Keratinocyte (primary cell): ENCODE data around the gene CARMIL1. TPM values are rescaled to one million over a fixed set of nuclear protein-coding genes. Genes with fewer than 3 reads are reported as not detected.

ENCODE experiments used
- DNase-seq: peaks from one replicate; pipeline ENCODE4 v3.0.0-alpha.2; 2011; ENCODE audit warnings: low read depth, missing footprints, low spot score
- FAIRE-seq: peaks from 2 replicates; lab custom pipeline; 2011; peaks lifted over from hg19 to GRCh38; lab: Jason Lieb, UNC
- H2AFZ ChIP-seq: 2 replicates; pipeline ENCODE4 v1.6.0; 2012; ENCODE audit warnings: low read length, control low read depth, inconsistent platforms; ENCODE audit not compliant: control insufficient read depth
- H3K27ac ChIP-seq: 2 replicates; pipeline ENCODE4 v1.5.1; 2011; ENCODE audit warnings: low read length; ENCODE audit not compliant: control insufficient read depth, insufficient read depth
- H3K27me3 ChIP-seq: 3 replicates; pipeline ENCODE4 v1.6.0; 2011; ENCODE audit warnings: low read length; ENCODE audit not compliant: control insufficient read depth, insufficient read depth; ENCODE audit errors: extremely low read depth
- H3K36me3 ChIP-seq, 2 experiments: 2 replicates in 1 of 2; 3 replicates in 1 of 2; pipeline ENCODE4 v1.5.1; 2011; ENCODE audit warnings: low read length in 2 of 2, mild to moderate bottlenecking in 1 of 2; ENCODE audit not compliant: control insufficient read depth in 2 of 2, insufficient read depth in 2 of 2; ENCODE audit errors: extremely low read depth in 1 of 2
- H3K4me1 ChIP-seq: 3 replicates; pipeline ENCODE4 v1.5.1; 2011; ENCODE audit warnings: low read length; ENCODE audit not compliant: control insufficient read depth, insufficient read depth; ENCODE audit errors: extremely low read depth
- H3K4me2 ChIP-seq: 3 replicates; pipeline ENCODE4 v1.6.0; 2011; ENCODE audit warnings: low read depth, low read length; ENCODE audit not compliant: control insufficient read depth, insufficient read depth; ENCODE audit errors: extremely low read depth
- H3K4me3 ChIP-seq, 3 experiments: fragments of 200-600 bp in 1 of 3; sonication (generic) in 1 of 3; 2 replicates in 2 of 3; 3 replicates in 1 of 3; pipeline ENCODE4 v1.5.1; 2011 to 2016; ENCODE audit warnings: low read length in 3 of 3, mild to moderate bottlenecking in 3 of 3, control low read depth in 2 of 3, inconsistent platforms in 1 of 3, low read depth in 1 of 3, mixed read lengths in 1 of 3, mixed run types in 1 of 3, moderate library complexity in 1 of 3; ENCODE audit not compliant: control insufficient read depth in 2 of 3, insufficient read depth in 2 of 3; ENCODE audit errors: extremely low read depth in 1 of 3
- H3K79me2 ChIP-seq: 2 replicates; pipeline ENCODE4 v1.6.0; 2012; ENCODE audit warnings: low read length; ENCODE audit not compliant: control insufficient read depth, insufficient read depth
- H3K9ac ChIP-seq: 3 replicates; pipeline ENCODE4 v1.6.0; 2011; ENCODE audit warnings: low read length; ENCODE audit not compliant: control insufficient read depth, insufficient read depth; ENCODE audit errors: extremely low read depth
- H3K9me1 ChIP-seq: 3 replicates; pipeline ENCODE4 v1.6.0; 2011; ENCODE audit warnings: low read length; ENCODE audit not compliant: control insufficient read depth, insufficient read depth; ENCODE audit errors: extremely low read depth
- H3K9me3 ChIP-seq: 2 replicates; pipeline ENCODE4 v1.5.1; 2012; ENCODE audit warnings: low read depth, low read length; ENCODE audit not compliant: control insufficient read depth
- H4K20me1 ChIP-seq: 3 replicates; pipeline ENCODE4 v1.6.0; 2011; ENCODE audit warnings: low read length; ENCODE audit not compliant: control insufficient read depth, insufficient read depth; ENCODE audit errors: extremely low read depth
- CTCF ChIP-seq, 3 experiments: IDR thresholded peaks in 1 of 3; conservative IDR thresholded peaks in 1 of 3; optimal IDR thresholded peaks in 1 of 3; 2 replicates in 2 of 3; 3 replicates in 1 of 3; pipeline versions ENCODE3 to v1.5.1; 2011; ENCODE audit warnings: low read length in 3 of 3, mild to moderate bottlenecking in 3 of 3, moderate library complexity in 2 of 3, control low read depth in 1 of 3, inconsistent platforms in 1 of 3; ENCODE audit not compliant: insufficient read depth in 2 of 3; ENCODE audit errors: extremely low read depth in 1 of 3
- EZH2 ChIP-seq: IDR thresholded peaks from one replicate; pipeline ENCODE4 v1.6.1; 2012; ENCODE audit warnings: inconsistent platforms, mild to moderate bottlenecking, low read length, moderate library complexity
- dilution Hi-C: fragments of 300-500 bp; cut with MboI; formaldehyde crosslinking; loops from one replicate; pipeline ENCODE4 v1.7.0; 2020; ENCODE audit warnings: low sequenced_read_pairs; ENCODE audit not compliant: extremely low pct_ligation_motif_present
- polyA plus RNA-seq, 5 experiments: library from polyadenylated mRNA; depleted of rRNA in 3 of 5; stranded (reverse) in 3 of 5; stranded (forward) in 1 of 5; unstranded in 1 of 5; fragments of >200 nt; gene quantifications; 1 replicate in 1 of 5; 2 replicates in 3 of 5; 3 replicates in 1 of 5; pipeline versions ENCODE4 v1.2.1 to v1.2.3, GENCODE V29; 2011 to 2012; ENCODE audit warnings: missing spikeins in 2 of 5, low read depth in 1 of 5, low replicate concordance in 1 of 5

The CARMIL1 gene
- polyA plus RNA-seq, 1 donor (not counting 4 experiments of a cell fraction or from before 2014, with no cell fraction given): 18.9 TPM

- Histone ChIP-seq H2AFZ (no peak overlapping the region), H3K79me2 (peaks cover 21% of the 10 kb centered on the region), H3K4me2 (no peak overlapping the region), H3K27me3 (no peaks in the 10 kb centered on the region), H3K9ac (no peak overlapping the region), H3K4me3 (no peak overlapping the region), H3K27ac (no peak overlapping the region), H3K9me3 (no peaks in the 10 kb centered on the region), H4K20me1 (no peaks in the 10 kb centered on the region), H3K9me1 (no peaks in the 10 kb centered on the region), H3K4me1 (peaks cover 15% of the 10 kb centered on the region), H3K36me3 (no peaks in the 10 kb centered on the region)
- no peak for DNase-seq
- dilution Hi-C loops: no loop called here
- no peak for FAIRE-seq
- TF ChIP-seq EZH2: no peak
- no peak for TF ChIP-seq CTCF (optimal IDR thresholded peaks at IDR 0.05 in 1 of 3, IDR thresholded peaks at IDR 0.05 in 1 of 3, conservative IDR thresholded peaks at IDR 0.05 in 1 of 3; ENCODE audit: extremely low read depth in 1 of 3, insufficient read depth in 2 of 3, low read length in 3 of 3)
Measured at GRCh38 chr6:25384967-25385366, 105.8 kb downstream of the CARMIL1 start.

DNA sequence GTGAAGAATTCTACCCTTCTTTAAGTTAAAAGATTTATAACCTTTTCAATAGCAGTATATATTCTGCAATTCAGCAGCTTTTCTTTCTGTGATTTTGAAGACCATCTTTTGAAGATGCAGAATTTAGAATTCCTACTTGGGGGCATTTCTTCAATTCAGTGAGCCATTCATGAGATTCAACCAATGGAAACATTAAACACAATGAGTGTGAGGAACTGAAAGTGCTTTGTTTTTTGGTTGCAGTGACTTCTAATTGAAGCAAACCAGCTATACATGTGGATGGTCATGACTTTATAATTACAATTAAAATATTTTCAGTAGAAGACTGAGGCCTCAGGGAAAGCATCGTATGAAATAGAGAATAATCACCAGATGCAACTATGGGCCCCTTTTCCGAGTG is 108.3 kb downstream of the CARMIL1 start:
- Histone ChIP-seq H2AFZ (no peak overlapping the region), H3K9ac (no peak overlapping the region), H3K9me1 (no peaks in the 10 kb centered on the region), H3K27ac (no peak overlapping the region), H3K9me3 (no peaks in the 10 kb centered on the region), H3K27me3 (no peaks in the 10 kb centered on the region), H3K4me3 (no peak overlapping the region), H4K20me1 (no peaks in the 10 kb centered on the region), H3K4me2 (no peak overlapping the region), H3K36me3 (no peaks in the 10 kb centered on the region), H3K4me1 (peaks cover 19% of the 10 kb centered on the region), H3K79me2 (peaks cover 33% of the 10 kb centered on the region)
- TF ChIP-seq EZH2 (no peak), CTCF (optimal IDR thresholded peaks at IDR 0.05 in 1 of 3, IDR thresholded peaks at IDR 0.05 in 1 of 3, conservative IDR thresholded peaks at IDR 0.05 in 1 of 3; ENCODE audit: extremely low read depth in 1 of 3, insufficient read depth in 2 of 3, low read length in 3 of 3) (no peak)
- no peak for DNase-seq
- FAIRE-seq: no peak
- dilution Hi-C loops: no loop called here
